ENCODE data around the gene CEP104.
"Not testable (repeated sequence)": the region's sequence is repeated elsewhere in the genome, so short reads cannot be mapped to it uniquely, and the experiment has no call there.

- not testable (repeated sequence) for TF ChIP-seq CTCF, POLR2A (IDR thresholded peaks at IDR 0.05)
Measured at GRCh38 chr1:3804627-3804944, 52.4 kb downstream of the CEP104 start.
